DOHH2 (cell line): Measurements from ENCODE around the gene HOXA6.

Source experiments
- CTCF ChIP-seq: fragments of 200-600 bp; sonication (generic); IDR thresholded peaks from one replicate; pipeline ENCODE4 v1.5.1; 2014; ENCODE audit warnings: antibody characterized with exemption, mild to moderate bottlenecking, low read depth, low read length; ENCODE audit not compliant: poor library complexity, severe bottlenecking
- EZH2phosphoT487 ChIP-seq: fragments of 200-600 bp; sonication (generic); IDR thresholded peaks from 2 replicates; pipeline ENCODE4 v1.6.1; 2017; ENCODE audit warnings: borderline replicate concordance, mild to moderate bottlenecking, antibody characterized with exemption, low read length, moderate library complexity, mixed read lengths

GRCh38 chr7:27113991-27114769 lies 33.4 kb downstream of the HOXA6 start:
- no peak for TF ChIP-seq CTCF
- TF ChIP-seq EZH2phosphoT487 = no peak
